MCF 10A (cell line): ENCODE measurements around the gene GULP1. TPM values are rescaled to one million over a fixed set of nuclear protein-coding genes. Genes with fewer than 3 reads are reported as not detected.

Experiments
- BruUV-seq: library from RNA; stranded (reverse); fragments of 400-500 nt; replicated peaks from 2 replicates; lab custom pipeline; 2021; lab: Mats Ljungman, UMichigan
- CTCF ChIA-PET: fragments of 300-600 bp; sonication (Branson Sonifier 250); formaldehyde crosslinking; extraction: SDS; loops from one replicate; lab custom pipeline; 2021; ENCODE audit warnings: antibody characterized with exemption, inconsistent platforms; lab: Yijun Ruan, JAX
- POLR2A ChIA-PET: fragments of 300-600, 350-650 bp; sonication (Branson Sonifier 250); formaldehyde crosslinking; extraction: SDS; loops from one replicate; lab custom pipeline; 2020; ENCODE audit warnings: antibody characterized with exemption, inconsistent platforms; lab: Yijun Ruan, JAX
- DNase-seq: peaks from one replicate; pipeline ENCODE4 v3.0.0-alpha.2; 2018; ENCODE audit not compliant: unreplicated experiment
- H3K27ac Mint-ChIP-seq: one replicate; pipeline ENCODE4 v1.8.0; 2022; ENCODE audit warnings: mild to moderate bottlenecking, low read depth, mixed read lengths; ENCODE audit not compliant: unreplicated experiment
- H3K27me3 Mint-ChIP-seq: one replicate; pipeline ENCODE4 v1.8.0; 2022; ENCODE audit warnings: mixed read lengths; ENCODE audit not compliant: insufficient read depth, unreplicated experiment
- H3K36me3 Mint-ChIP-seq: one replicate; pipeline ENCODE4 v1.8.0; 2022; ENCODE audit warnings: mild to moderate bottlenecking, moderate library complexity, mixed read lengths; ENCODE audit not compliant: insufficient read depth, unreplicated experiment
- H3K4me1 Mint-ChIP-seq: one replicate; pipeline ENCODE4 v1.8.0; 2022; ENCODE audit warnings: mixed read lengths; ENCODE audit not compliant: insufficient read depth, unreplicated experiment
- H3K4me3 Mint-ChIP-seq: one replicate; pipeline ENCODE4 v1.8.0; 2022; ENCODE audit warnings: mild to moderate bottlenecking, moderate library complexity, mixed read lengths; ENCODE audit not compliant: unreplicated experiment
- H3K9me3 Mint-ChIP-seq: one replicate; pipeline ENCODE4 v1.8.0; 2022; ENCODE audit warnings: mixed read lengths; ENCODE audit not compliant: unreplicated experiment
- CTCF ChIP-seq: fragments of 200-600 bp; IDR thresholded peaks from one replicate; pipeline ENCODE4 v1.8.0; 2022; ENCODE audit warnings: antibody characterized with exemption, mild to moderate bottlenecking; ENCODE audit not compliant: unreplicated experiment
- intact Hi-C: fragments of 100-400 bp; cut with micrococcal nuclease; formaldehyde crosslinking; loops from 2 replicates; pipeline ENCODE4 v1.14.1; 2022
- total RNA-seq: library from RNA; stranded (reverse); gene quantifications from 2 replicates; pipeline ENCODE4 v1.2.3, GENCODE V29; 2022

GULP1 gene
- total RNA-seq, 1 experiment from 2014 or later = 4.2 TPM

DNA sequence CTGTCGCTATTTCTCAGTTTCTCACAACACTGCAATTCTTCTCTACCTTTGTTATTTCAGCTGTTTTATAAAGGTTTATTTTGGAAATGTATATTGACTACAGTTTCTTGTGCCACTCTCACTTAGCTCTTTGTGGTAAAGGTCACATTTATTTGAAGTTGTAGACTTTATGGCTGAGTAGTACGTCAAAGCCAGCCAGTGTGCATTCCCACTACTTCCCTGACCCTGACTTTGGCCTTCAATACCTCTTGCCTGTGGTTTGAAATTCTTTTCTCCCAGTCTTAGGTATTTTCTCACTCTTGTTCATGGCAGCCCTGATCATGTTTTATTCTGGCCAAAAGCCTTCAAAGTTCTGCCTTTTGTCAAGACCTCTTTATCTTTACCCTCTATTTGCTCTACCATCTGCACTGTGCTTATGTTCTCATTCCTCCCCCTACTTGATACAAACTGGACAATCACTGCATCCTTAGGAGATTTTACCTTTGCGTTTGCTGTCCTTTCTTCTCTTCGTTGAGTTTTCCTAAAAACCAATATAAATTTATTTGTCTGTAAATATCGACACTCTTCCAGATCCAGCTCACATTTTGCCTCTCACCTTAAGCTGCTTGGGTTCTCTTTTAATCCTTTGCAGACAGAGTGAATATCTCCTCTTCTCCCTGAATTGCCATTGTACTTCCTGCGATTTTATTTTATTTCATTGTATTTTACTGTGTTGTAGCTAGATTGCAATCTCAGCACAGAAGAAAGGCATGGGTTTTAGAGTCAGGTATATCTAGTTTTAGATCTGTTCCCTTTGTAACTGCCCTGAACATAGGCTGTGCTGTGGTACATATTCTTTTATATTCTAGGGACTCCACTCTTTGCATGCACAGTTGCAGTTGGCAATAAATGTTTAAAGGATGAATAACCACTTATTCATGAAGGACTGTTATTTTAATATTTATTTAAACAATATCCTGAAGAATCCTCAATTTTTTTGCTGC, 31.2 kb downstream of the GULP1 start:
- BruUV-seq = no TSS peak
- Mint-ChIP-seq H3K4me1 (peaks cover 8% of the 10 kb centered on the region), H3K4me3 (no peak overlapping the region), H3K36me3 (no peaks in the 10 kb centered on the region), H3K27ac (no peak overlapping the region), H3K9me3 (no peaks in the 10 kb centered on the region), H3K27me3 (no peaks in the 10 kb centered on the region)
- no peak for TF ChIP-seq CTCF
- ChIA-PET CTCF (interaction anchor here (0.6 to 1.1 kb wide), 3 partner anchors 14 to 1949 kb away, joined by 3 to 4 read pairs (median 3); partner anchors contain the start of gene GULP1), POLR2A (no interaction called here)
- DNase-seq = no peak
- intact Hi-C loops = no loop called here

DNA sequence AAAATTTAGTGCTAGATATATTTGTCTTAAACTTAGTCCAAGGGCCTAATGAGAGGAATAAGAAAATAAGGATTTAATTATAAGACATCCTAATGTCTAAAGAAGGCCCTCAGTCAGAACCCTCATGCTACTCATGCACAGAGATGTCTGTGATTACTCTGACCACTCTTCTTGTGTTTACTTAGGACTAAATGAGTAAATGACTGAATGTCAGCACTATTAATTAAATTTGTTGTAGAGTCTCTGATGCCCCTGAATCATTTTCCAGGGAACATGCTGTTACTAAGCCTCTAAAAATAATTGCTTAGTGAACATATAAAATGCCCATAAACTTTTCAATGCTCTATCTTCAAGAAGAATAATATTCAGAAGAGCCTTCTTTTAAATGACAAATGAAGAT, 32.4 kb downstream of the GULP1 start:
- intact Hi-C loops = no loop called here
- Mint-ChIP-seq H3K9me3 (no peaks in the 10 kb centered on the region), H3K4me1 (peaks cover 8% of the 10 kb centered on the region), H3K36me3 (no peaks in the 10 kb centered on the region), H3K4me3 (no peak overlapping the region), H3K27me3 (no peaks in the 10 kb centered on the region), H3K27ac (no peak overlapping the region)
- no TSS peak for BruUV-seq
- TF ChIP-seq CTCF = no peak
- POLR2A ChIA-PET = no interaction called here
- CTCF ChIA-PET = interaction anchor here (0.7 kb wide), 1 partner anchor 32 kb away, joined by 3 read pairs; the partner anchor contains the start of gene GULP1
- DNase-seq = no peak

GRCh38 chr2:188326290-188326668, 34.6 kb downstream of the GULP1 start:
- no peaks in the 10 kb centered on the region for H3K9me3 Mint-ChIP-seq
- no peaks in the 10 kb centered on the region for H3K27me3 Mint-ChIP-seq
- no TSS peak for BruUV-seq
- H3K27ac Mint-ChIP-seq = no peak overlapping the region
- TF ChIP-seq CTCF = no peak
- POLR2A ChIA-PET = no interaction called here
- intact Hi-C loops = no loop called here
- H3K4me3 Mint-ChIP-seq = no peak overlapping the region
- H3K36me3 Mint-ChIP-seq = no peaks in the 10 kb centered on the region
- CTCF ChIA-PET = interaction anchor here (0.6 to 1.1 kb wide), 3 partner anchors 18 to 356 kb away, joined by 3 to 4 read pairs (median 3); no protein-coding TSS in a partner anchor
- no peak for DNase-seq
- peaks cover 8% of the 10 kb centered on the region for H3K4me1 Mint-ChIP-seq

DNA sequence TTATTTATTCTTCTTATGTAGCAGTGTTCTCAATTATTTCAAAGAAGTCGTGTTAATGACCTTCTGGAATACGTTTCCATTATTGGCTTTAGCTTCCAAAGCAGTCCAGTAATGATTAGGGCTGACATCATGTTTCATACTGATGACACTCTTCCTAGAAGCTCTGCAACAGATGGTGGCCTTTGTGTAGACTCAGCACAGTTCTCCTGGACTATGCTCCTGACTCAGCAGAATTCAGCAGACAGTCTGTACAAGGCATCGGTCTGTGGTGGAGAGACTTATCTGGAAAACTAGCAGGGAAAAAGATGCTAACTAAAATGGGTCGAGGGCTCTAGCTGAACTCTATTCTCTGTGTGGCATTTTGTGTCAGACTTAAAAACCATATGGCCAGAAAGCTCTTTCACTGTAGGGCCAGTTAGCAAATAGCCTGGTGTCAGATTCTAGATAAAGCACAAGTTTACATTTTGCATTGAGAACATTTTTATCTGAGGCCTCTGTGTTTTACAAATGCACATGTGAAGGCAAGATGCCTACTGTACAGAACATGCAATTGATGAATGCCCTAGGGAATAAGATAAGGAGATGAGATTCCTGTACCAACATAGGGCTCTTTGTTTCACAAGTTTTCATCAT, 35.1 kb downstream of the GULP1 start:
- no peak for TF ChIP-seq CTCF
- no peak for DNase-seq
- H3K36me3 Mint-ChIP-seq = no peaks in the 10 kb centered on the region
- no peaks in the 10 kb centered on the region for H3K27me3 Mint-ChIP-seq
- H3K9me3 Mint-ChIP-seq = no peaks in the 10 kb centered on the region
- no peak overlapping the region for H3K4me3 Mint-ChIP-seq
- POLR2A ChIA-PET = no interaction called here
- intact Hi-C loops = no loop called here
- no TSS peak for BruUV-seq
- CTCF ChIA-PET = interaction anchor here (0.6 to 0.7 kb wide), 2 partner anchors 23 to 356 kb away, joined by 3 read pairs; no protein-coding TSS in a partner anchor
- no peak overlapping the region for H3K27ac Mint-ChIP-seq
- peaks cover 8% of the 10 kb centered on the region for H3K4me1 Mint-ChIP-seq
